ENCODE data around the gene TRAFD1. TPM values are rescaled to one million over a fixed set of nuclear protein-coding genes. Genes with fewer than 3 reads are reported as not detected.
"Not testable (repeated sequence)": the region's sequence is repeated elsewhere in the genome, so short reads cannot be mapped to it uniquely, and the experiment has no call there.

Gene TRAFD1
- total RNA-seq, 4 donors from 2014 or later = 28.2 to 37.7 (median 30.2) TPM

GRCh38 chr12:112153181-112153892, 28.0 kb downstream of the TRAFD1 start:
- WGBS, 2 donors (ENCODE audit: low coverage in 1 of 2) = 59 to 83% methylated on average over 2 to 3 of the region's 11 CpGs
- H3K36me3 ChIP-seq = peaks cover 0 to 82% of the 10 kb centered on the region in 2 donors
- H3K27ac ChIP-seq = no peak overlapping the region
- H3K9me3 ChIP-seq = peaks cover 0 to under 1% (median 0%) of the 10 kb centered on the region in 3 donors
- TF ChIP-seq, protein P1, sequence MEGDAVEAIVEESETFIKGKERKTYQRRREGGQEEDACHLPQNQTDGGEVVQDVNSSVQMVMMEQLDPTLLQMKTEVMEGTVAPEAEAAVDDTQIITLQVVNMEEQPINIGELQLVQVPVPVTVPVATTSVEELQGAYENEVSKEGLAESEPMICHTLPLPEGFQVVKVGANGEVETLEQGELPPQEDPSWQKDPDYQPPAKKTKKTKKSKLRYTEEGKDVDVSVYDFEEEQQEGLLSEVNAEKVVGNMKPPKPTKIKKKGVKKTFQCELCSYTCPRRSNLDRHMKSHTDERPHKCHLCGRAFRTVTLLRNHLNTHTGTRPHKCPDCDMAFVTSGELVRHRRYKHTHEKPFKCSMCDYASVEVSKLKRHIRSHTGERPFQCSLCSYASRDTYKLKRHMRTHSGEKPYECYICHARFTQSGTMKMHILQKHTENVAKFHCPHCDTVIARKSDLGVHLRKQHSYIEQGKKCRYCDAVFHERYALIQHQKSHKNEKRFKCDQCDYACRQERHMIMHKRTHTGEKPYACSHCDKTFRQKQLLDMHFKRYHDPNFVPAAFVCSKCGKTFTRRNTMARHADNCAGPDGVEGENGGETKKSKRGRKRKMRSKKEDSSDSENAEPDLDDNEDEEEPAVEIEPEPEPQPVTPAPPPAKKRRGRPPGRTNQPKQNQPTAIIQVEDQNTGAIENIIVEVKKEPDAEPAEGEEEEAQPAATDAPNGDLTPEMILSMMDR (IDR thresholded peaks at IDR 0.05) = no peak
- TF ChIP-seq POLR2AphosphoS5 (IDR thresholded peaks at IDR 0.05) (no peak), POLR2A (IDR thresholded peaks at IDR 0.05) (no peak), EP300 (IDR thresholded peaks at IDR 0.05) (no peak)
- no peak overlapping the region for H3K4me3 ChIP-seq
- no peaks in the 10 kb centered on the region for H3K4me1 ChIP-seq
- H3K27me3 ChIP-seq = no peaks in the 10 kb centered on the region
- ATAC-seq = no peak

DNA sequence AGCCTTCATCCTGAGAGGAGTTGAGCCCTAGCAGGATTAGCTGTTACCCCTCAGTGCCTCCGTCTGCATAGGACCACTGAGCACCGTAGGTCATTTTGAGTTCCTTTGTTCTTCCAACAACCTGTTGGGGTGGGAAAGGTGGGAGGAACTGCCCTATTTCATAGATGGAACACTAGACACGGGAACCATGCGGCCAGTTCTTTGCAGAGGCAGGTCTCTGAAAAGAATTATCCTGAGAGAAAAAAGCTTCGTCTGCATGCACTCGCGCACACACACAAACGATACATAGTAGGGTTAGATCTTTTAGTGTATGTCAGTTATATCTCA, 28.5 kb downstream of the TRAFD1 start:
- no peaks in the 10 kb centered on the region for H3K27me3 ChIP-seq
- peaks cover 0 to 82% of the 10 kb centered on the region in 2 donors for H3K36me3 ChIP-seq

DNA sequence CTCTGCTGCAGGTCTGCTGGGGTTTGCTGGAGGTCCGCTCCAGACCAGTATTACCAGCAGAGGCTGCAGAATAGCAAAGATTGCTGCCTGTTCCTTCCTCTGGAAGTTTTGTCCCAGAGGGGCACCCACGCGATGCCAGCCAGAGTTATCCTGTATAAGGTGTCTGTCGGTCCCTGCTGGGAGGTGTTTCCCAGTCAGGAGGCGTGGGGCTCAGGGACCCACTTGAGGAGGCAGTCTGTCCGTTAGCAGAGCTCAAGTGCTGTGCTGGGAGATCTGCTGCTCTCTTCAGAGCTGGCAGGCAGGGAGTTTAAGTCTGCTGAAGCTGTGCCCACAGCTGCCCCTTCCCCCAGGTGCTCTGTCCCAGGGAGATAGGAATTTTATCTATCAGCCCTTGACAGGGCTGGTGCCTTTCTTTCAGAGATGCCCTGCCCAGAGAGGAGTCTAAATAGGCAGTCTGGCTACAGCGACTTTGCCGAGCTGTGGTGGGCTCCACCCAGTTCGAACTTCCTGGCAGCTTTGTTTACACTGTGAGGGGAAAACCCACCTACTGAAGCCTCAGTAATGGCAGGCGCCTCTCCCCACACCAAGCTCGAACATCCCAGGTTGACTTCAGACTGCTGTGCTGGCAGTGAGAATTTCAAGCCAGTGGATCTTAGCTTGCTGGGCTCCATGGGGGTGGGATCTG, 33.2 kb downstream of the TRAFD1 start:
- not testable (repeated sequence) for H3K27ac ChIP-seq, H3K4me1 ChIP-seq, H3K27me3 ChIP-seq, ATAC-seq, H3K9me3 ChIP-seq, H3K4me3 ChIP-seq
- peaks cover 0 to 82% of the 10 kb centered on the region in 2 donors for H3K36me3 ChIP-seq
- 80 to 86% methylated on average over 1 to 2 of the region's 11 CpGs for WGBS, 2 donors (ENCODE audit: low coverage in 1 of 2)

More for the DNA sequence above, 28.5 kb downstream of the TRAFD1 start:
- WGBS, 2 donors (ENCODE audit: low coverage in 1 of 2) = 91 to 96% methylated on average over 4 to 5 of the region's 8 CpGs
- TF ChIP-seq POLR2AphosphoS5 (IDR thresholded peaks at IDR 0.05) (no peak), EP300 (IDR thresholded peaks at IDR 0.05) (no peak), POLR2A (IDR thresholded peaks at IDR 0.05) (no peak)
- TF ChIP-seq, protein P1 (IDR thresholded peaks at IDR 0.05) = no peak
- peaks cover 0 to 6% (median 0%) of the 10 kb centered on the region in 3 donors for H3K9me3 ChIP-seq
- no peaks in the 10 kb centered on the region for H3K4me1 ChIP-seq
- no peak overlapping the region for H3K27ac ChIP-seq
- ATAC-seq = no peak
- H3K4me3 ChIP-seq = no peak overlapping the region

- no CpG with 5 or more reads among the region's 6 CpGs for WGBS, 2 donors (ENCODE audit: low coverage in 1 of 2)
- H3K4me3 ChIP-seq = no peak overlapping the region
- TF ChIP-seq POLR2AphosphoS5 (IDR thresholded peaks at IDR 0.05) = no peak
- TF ChIP-seq POLR2A (IDR thresholded peaks at IDR 0.05) = no peak
- TF ChIP-seq EP300 (IDR thresholded peaks at IDR 0.05) = no peak
- TF ChIP-seq, protein P1 (IDR thresholded peaks at IDR 0.05) = no peak
- no peak for ATAC-seq
- peaks cover 0 to 82% of the 10 kb centered on the region in 2 donors for H3K36me3 ChIP-seq
- H3K4me1 ChIP-seq = no peaks in the 10 kb centered on the region
- H3K9me3 ChIP-seq = peaks cover 0 to 10% (median 0%) of the 10 kb centered on the region in 3 donors
- H3K27me3 ChIP-seq = no peaks in the 10 kb centered on the region
- H3K27ac ChIP-seq = no peak overlapping the region
Observed at GRCh38 chr12:112159146-112159541, 33.8 kb downstream of the TRAFD1 start.

DNA sequence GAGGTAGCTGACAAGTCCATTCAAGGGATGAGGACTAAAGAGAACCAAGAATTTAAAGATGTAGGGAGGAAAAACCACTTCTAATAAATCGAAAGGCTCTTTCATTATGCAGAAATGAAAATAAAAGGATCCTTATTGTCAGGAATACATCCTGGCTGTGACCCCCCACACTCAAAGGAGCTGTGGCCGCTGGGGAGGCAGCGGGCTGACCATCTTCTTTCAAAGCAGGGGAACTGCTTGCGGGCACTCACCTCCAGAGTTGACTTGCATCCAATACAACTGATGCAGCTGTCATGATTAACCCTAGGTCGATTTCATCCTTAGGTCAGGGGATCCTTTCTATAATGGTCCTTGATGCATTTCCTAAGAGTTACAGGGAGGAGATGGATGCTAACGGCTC, 35.3 kb downstream of the TRAFD1 start:
- no peak overlapping the region for H3K27ac ChIP-seq
- WGBS, 2 donors (ENCODE audit: low coverage in 1 of 2) = 90 to 94% methylated on average over 2 to 6 of the region's 6 CpGs
- no peaks in the 10 kb centered on the region for H3K4me1 ChIP-seq
- H3K36me3 ChIP-seq = peaks cover 0 to 78% of the 10 kb centered on the region in 2 donors
- no peaks in the 10 kb centered on the region for H3K27me3 ChIP-seq
- ATAC-seq = no peak
- TF ChIP-seq, protein P1 (IDR thresholded peaks at IDR 0.05) = no peak
- TF ChIP-seq POLR2AphosphoS5 (IDR thresholded peaks at IDR 0.05) (no peak), EP300 (IDR thresholded peaks at IDR 0.05) (no peak), POLR2A (IDR thresholded peaks at IDR 0.05) (no peak)
- H3K9me3 ChIP-seq = peaks cover 0 to 10% (median 0%) of the 10 kb centered on the region in 3 donors
- H3K4me3 ChIP-seq = no peak overlapping the region
